ENCODE results near the gene PRDM2.

PRDM2 gene

DNA sequence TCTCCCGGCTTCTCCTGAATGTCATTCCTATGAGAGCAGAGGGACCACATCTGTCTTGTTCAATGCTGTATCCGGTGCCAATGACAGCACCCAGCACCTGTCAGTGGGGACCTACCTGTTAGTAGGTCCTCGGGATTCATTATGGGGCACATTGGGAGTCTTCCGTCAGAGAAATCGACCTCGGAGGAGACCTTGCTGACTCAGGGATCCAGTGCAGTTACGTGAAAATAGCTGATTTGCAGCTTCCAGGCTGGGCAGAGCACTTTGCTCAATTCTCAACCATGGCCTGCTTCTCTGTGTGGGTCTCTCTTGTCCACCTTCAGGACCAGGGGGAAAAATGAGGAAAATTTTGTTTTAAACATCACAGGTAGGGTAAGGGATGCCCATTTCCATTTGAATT is 130.2 kb downstream of the PRDM2 start:
- TF ChIP-seq, protein P1, sequence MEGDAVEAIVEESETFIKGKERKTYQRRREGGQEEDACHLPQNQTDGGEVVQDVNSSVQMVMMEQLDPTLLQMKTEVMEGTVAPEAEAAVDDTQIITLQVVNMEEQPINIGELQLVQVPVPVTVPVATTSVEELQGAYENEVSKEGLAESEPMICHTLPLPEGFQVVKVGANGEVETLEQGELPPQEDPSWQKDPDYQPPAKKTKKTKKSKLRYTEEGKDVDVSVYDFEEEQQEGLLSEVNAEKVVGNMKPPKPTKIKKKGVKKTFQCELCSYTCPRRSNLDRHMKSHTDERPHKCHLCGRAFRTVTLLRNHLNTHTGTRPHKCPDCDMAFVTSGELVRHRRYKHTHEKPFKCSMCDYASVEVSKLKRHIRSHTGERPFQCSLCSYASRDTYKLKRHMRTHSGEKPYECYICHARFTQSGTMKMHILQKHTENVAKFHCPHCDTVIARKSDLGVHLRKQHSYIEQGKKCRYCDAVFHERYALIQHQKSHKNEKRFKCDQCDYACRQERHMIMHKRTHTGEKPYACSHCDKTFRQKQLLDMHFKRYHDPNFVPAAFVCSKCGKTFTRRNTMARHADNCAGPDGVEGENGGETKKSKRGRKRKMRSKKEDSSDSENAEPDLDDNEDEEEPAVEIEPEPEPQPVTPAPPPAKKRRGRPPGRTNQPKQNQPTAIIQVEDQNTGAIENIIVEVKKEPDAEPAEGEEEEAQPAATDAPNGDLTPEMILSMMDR (IDR thresholded peaks at IDR 0.05; ENCODE audit: control insufficient read depth, extremely low read depth, insufficient read depth): no peak
- DNase-seq (ENCODE audit: low read depth): no peak
- no peak overlapping the region for H3K4me3 ChIP-seq (ENCODE audit: low read depth, low read length)

GRCh38 chr1:13830616-13831280 is 130.8 kb downstream of the PRDM2 start:
- TF ChIP-seq, protein P1 (IDR thresholded peaks at IDR 0.05; ENCODE audit: control insufficient read depth, extremely low read depth, insufficient read depth): no peak
- DNase-seq (ENCODE audit: low read depth): no peak
- no peak overlapping the region for H3K4me3 ChIP-seq (ENCODE audit: low read depth, low read length)

GRCh38 chr1:13832100-13832499 is 132.1 kb downstream of the PRDM2 start:
- TF ChIP-seq, protein P1 (IDR thresholded peaks at IDR 0.05; ENCODE audit: control insufficient read depth, extremely low read depth, insufficient read depth): no peak
- no peak overlapping the region for H3K4me3 ChIP-seq (ENCODE audit: low read depth, low read length)
- no peak for DNase-seq (ENCODE audit: low read depth)

- DNase-seq (ENCODE audit: low read depth): no peak
- TF ChIP-seq, protein P1 (IDR thresholded peaks at IDR 0.05; ENCODE audit: control insufficient read depth, extremely low read depth, insufficient read depth): no peak
- no peak overlapping the region for H3K4me3 ChIP-seq (ENCODE audit: low read depth, low read length)
Measured at GRCh38 chr1:13832536-13832935, 132.5 kb downstream of the PRDM2 start.

DNA sequence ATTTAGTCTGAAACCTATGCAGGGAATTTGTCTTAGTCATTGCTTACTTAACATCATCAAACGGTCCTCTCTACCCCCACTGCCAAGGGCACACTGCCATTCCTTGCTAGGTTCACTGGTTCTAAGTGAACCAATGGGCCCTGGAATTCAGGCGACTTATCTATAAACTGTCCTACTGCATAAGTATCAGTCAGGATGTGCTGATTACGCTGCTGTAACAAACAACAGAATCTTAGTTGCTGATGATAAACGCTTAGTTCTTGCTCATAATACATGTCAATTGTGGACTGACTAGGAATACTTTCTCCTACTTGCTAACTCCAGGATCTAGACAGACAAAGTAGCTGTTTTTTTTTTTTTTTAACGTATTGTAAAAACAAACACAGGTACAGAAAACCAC is 136.1 kb downstream of the PRDM2 start:
- DNase-seq (ENCODE audit: low read depth): no peak
- H3K4me3 ChIP-seq (ENCODE audit: low read depth, low read length): no peak overlapping the region
- TF ChIP-seq, protein P1 (IDR thresholded peaks at IDR 0.05; ENCODE audit: control insufficient read depth, extremely low read depth, insufficient read depth): no peak

DNA sequence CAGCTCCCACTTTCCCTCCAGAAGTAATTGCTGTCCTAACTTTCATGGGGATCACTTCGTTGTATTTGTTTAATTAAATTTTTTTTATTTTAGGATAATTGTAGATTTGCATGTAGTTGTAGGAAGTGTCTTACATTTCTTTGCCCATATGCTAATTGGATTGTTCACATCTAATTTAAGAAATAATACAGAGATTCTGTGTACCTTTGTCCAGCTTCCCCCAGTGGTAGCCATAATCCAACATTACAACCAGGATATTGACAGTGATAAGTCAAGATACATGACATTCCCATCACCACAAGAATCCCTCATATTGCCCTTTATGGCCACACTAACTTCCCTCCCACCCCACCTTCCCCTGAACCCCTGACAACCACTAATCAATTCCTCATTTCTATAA is 136.6 kb downstream of the PRDM2 start:
- DNase-seq (ENCODE audit: low read depth): no peak
- TF ChIP-seq, protein P1 (IDR thresholded peaks at IDR 0.05; ENCODE audit: control insufficient read depth, extremely low read depth, insufficient read depth): no peak

DNA sequence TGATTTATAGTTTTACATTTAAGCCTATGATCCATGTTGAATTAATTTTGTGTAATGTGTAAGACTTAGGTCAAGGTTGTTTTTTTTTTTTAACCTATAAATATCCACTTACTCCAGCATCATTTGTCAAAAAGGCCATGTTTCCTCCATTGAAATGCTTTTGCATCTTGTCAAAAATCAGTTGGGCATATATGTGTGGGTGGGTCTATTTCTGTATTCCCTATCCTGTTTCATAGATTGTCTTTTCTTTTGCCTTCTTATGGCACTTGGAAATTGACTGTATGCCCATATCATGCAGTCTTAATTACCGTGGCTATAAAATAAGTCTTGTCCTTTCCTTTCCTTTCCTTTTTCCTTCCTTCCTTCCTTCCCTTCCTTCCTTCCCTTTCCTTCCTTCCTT is 138.2 kb downstream of the PRDM2 start:
- DNase-seq (ENCODE audit: low read depth): no peak
- TF ChIP-seq, protein P1 (IDR thresholded peaks at IDR 0.05; ENCODE audit: control insufficient read depth, extremely low read depth, insufficient read depth): no peak

More for the DNA sequence above, 136.6 kb downstream of the PRDM2 start:
- no peak overlapping the region for H3K4me3 ChIP-seq (ENCODE audit: low read depth, low read length)

More for the DNA sequence above, 138.2 kb downstream of the PRDM2 start:
- H3K4me3 ChIP-seq (ENCODE audit: low read depth, low read length): no peak overlapping the region
